NCI-H187 treated with DMSO at 0.1 percent for 48 hours (cell line): Measurements from ENCODE around the gene TM4SF18.

Experiments used
- DNase-seq: peaks from one replicate; lab custom pipeline; 2025; lab: John Stamatoyannopoulos, UW

Gene TM4SF18

GRCh38 chr3:149284034-149284433 lies 49.4 kb downstream of the TM4SF18 start:
- DNase-seq: no peak

GRCh38 chr3:149283401-149283800 lies 50.0 kb downstream of the TM4SF18 start:
- DNase-seq: no peak

GRCh38 chr3:149282836-149283235 lies 50.6 kb downstream of the TM4SF18 start:
- no peak for DNase-seq

GRCh38 chr3:149282322-149282721 lies 51.1 kb downstream of the TM4SF18 start:
- DNase-seq: no peak

- no peak for DNase-seq
Measured at GRCh38 chr3:149280671-149281349, 52.6 kb downstream of the TM4SF18 start.

- DNase-seq: no peak
Measured at GRCh38 chr3:149278911-149279310, 54.5 kb downstream of the TM4SF18 start.

GRCh38 chr3:149277331-149277813 lies 56.1 kb downstream of the TM4SF18 start:
- no peak for DNase-seq

GRCh38 chr3:149276619-149277018 lies 56.8 kb downstream of the TM4SF18 start:
- no peak for DNase-seq

GRCh38 chr3:149274220-149274619 lies 59.2 kb downstream of the TM4SF18 start:
- DNase-seq: no peak

GRCh38 chr3:149273096-149273751 lies 60.2 kb downstream of the TM4SF18 start:
- DNase-seq: peak; percentile 15

GRCh38 chr3:149271669-149272068 lies 61.8 kb downstream of the TM4SF18 start:
- DNase-seq: no peak

GRCh38 chr3:149270180-149270579 lies 63.3 kb downstream of the TM4SF18 start:
- DNase-seq: no peak

- DNase-seq: no peak
Measured at GRCh38 chr3:149269687-149270086, 63.7 kb downstream of the TM4SF18 start.
